CD4-positive, alpha-beta T cell treated with Interleukin-10 for 1 hour (primary cell): Measurements from ENCODE around the gene CDK7.
"Not testable (repeated sequence)": the region's sequence is repeated elsewhere in the genome, so short reads cannot be mapped to it uniquely, and the experiment has no call there.

ENCODE experiments used
- DNase-seq: peaks from one replicate; pipeline ENCODE4 v3.0.0-alpha.2; 2020

CDK7 gene

DNA sequence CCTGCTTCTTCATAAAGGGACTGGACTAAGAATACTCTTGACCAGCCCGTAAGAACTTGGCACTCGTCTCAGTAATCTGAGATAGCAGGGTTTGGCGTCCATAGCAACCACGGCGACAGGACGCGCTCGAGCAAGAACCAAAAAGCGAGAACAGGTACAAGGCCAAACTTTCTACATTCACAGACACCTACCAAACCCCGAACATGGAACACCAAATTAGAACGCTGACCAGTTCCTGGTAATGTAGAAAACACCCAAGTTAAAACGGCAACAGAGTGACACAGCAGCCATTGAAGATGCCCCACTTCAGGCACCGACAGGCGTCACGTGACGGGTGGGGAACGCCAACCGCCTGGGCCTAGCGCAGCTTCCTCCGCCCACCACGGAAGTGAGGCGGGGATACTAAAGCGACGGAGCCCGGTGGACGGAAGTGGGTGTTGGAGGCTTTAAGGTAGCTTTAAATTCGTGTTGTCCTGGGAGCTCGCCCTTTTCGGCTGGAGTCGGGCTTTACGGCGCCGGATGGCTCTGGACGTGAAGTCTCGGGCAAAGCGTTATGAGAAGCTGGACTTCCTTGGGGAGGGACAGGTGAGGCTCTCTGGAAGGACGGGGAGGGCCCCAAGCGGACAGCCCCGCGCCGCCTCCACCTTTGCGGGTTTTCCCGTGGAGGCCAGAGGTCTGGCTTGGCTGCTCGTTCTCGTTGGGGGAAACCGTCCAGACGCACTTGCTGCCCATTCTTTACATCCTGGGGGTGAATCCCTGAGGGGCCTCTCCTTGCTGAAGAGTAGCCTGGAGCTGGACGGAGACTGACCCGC is at the start of gene CDK7:
Gene CDK7, plus strand, starts transcription at position 430 of the 812 bp plus-strand sequence. Its CDS starts 90 bp downstream, at position 520.
- peak; percentile 90 for DNase-seq

GRCh38 chr5:69187342-69187741 is 47.3 kb upstream of the CDK7 start:
- no peak for DNase-seq

DNA sequence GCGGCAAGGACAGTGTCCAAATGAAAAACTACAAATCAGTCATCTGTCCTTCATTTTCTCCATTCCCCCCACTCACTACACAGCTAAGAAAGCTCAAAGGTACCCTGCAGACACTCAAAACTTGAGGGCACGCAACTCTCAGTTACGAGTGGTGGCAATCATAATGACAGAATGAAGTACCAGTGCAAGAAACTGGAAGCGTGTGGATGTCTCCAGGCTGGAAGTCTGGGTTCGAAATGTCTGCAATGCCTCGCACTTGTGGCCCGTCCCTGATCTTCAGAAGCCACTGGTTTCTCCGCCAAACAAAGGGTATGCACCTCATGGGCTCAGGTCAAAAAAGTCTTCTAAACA is 45.9 kb upstream of the CDK7 start:
- no peak for DNase-seq

- DNase-seq, result peak; percentile 94
Measured at GRCh38 chr5:69189162-69190086, 45.3 kb upstream of the CDK7 start, which contains the start of gene CENPH. Gene CENPH (plus strand): TSS chr5:69189583. CDS start chr5:69189635, 52 bp downstream.

- no peak for DNase-seq
Measured at GRCh38 chr5:69202497-69202896, 32.2 kb upstream of the CDK7 start.

DNA sequence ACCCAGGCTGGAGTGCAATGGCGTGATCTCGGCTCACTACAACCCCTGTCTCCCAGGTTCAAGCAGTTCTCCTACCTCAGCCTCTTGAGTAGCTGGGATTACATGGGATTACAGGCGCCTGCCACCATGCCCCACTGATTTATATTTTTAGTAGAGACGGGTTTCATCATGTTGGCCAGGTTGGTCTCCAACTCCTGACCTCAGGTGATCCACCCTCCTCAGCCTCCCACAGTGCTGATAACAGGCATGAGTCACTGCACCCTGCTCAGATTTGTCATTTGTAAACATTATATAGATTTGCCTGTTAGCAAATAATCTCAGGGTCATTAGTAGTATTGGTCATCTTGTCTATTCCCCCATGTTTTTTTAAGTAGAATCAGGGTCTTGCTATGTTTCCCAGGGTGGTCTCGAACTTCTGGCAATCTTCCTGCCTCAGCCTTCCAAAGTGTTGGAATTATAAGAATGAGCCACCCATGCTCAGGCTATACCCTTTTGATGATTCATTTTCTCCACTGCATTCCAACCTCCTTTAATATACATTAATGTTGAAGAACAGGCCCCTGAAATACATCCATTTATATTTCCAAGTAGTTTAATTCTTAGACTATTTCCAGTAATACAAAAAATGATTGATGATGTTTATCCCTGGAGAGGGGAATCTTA is 28.0 kb upstream of the CDK7 start:
- no peak for DNase-seq

GRCh38 chr5:69209602-69210001 is 25.1 kb upstream of the CDK7 start:
- no peak for DNase-seq

- DNase-seq, result no peak
Measured at GRCh38 chr5:69211200-69211599, 23.5 kb upstream of the CDK7 start.

- DNase-seq, result peak; percentile 20
Measured at GRCh38 chr5:69212022-69212421, 22.7 kb upstream of the CDK7 start.

DNA sequence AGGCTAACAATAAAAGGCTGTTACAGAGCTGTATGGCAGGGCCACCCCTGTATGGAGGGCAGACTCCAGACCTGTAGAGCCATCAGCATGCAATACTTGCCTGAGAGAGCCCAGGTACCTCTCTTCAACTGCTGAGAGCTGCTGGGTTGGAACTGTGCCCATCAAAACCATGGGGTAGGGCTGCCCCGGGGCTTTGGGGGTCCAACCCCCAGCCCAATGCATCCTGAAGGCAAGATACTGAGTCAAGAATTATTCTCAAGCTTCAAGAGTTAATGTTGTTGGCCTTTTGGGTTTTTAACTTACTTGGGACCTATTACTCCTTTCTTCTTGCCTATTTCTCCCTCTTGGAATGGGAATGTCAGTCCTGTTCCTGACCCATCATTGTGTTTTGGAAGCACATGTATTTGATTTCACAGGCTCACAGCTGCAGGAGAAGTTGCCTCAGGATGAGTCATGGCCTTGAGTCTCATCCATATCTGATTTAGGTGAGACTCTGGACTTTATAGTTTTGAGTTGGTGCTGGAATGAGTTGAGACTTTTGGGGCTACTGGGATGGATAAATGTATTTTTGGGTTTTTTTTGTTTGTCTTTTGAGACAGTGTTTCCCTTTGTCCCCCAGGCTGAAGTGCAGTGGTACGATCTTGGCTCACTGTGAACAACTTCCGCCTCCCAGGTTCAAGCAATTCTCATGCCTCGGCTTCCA is 21.0 kb upstream of the CDK7 start:
- no peak for DNase-seq

- no peak for DNase-seq
Measured at GRCh38 chr5:69217151-69217511, 17.6 kb upstream of the CDK7 start.

DNA sequence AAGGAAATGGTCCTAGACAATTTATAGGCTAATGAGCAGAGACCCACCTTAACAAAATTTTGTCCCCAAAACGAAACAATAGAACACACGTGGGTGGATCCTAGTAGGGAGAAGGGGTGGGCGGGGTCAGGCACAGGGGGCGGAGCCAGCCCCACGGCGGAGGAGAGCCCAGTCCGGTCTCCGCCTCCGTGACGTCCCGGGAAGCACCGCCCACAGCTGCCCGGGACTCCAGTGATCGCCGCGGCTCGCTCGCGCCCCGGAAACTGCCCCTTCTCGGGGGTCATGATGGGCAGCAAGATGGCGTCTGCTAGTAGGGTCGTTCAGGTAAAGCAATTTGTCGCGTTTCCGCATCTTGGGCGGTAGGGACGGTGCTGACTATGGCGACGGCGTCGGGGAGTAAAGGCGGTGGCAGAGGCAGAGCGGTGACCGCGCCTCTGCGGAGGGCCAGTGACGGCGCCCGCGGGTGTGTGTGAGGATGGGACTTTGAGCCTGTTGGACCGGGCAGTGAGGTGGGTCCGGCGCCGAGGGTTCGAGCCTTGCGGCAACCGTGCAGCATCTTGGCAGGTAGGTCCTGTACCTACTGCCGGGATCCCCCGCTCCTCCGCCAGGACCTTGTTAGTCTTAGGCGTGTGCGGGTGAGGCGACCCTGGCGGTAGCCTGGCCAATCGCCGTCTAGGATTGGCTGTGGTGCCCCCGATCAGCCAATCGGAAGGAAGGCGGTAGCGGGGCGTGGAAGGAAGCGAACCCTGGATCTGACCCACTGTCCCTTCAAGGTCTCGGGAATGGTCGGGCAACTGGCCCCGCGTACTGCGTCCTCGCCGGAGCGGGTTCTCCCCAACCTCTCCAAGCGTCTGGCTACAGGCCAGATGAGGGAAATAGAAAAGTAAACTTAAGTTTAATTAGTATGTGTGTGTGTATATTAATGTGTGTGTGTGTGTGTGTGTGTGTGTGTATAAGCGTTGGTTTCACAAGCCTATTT is 16.8 kb upstream of the CDK7 start:
- peak; percentile 96 for DNase-seq

DNA sequence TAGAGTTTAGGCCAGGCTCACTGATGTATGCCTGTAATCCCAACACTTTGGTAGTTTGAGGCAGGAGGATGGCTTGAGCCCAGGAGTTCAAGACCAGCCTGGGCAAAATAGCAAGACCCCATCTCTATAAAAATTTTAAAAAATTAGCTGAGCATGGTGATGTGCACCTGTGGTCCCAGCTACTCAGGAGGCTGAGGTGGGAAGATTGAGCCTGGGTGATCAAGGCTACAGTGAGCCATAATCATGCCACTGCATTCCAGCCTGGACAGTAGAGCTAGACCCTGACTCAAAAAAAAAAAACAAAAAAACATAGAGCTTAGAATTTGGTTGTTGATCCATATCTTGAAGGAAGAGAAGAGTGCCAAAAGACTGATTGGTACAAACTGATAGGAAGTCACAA is 14.7 kb upstream of the CDK7 start:
- no peak for DNase-seq

- DNase-seq, result not testable (repeated sequence)
Measured at GRCh38 chr5:69220371-69220770, 14.3 kb upstream of the CDK7 start.

GRCh38 chr5:69220833-69221232 is 13.9 kb upstream of the CDK7 start:
- DNase-seq, result not testable (repeated sequence)

GRCh38 chr5:69224520-69224919 is 10.2 kb upstream of the CDK7 start:
- no peak for DNase-seq

DNA sequence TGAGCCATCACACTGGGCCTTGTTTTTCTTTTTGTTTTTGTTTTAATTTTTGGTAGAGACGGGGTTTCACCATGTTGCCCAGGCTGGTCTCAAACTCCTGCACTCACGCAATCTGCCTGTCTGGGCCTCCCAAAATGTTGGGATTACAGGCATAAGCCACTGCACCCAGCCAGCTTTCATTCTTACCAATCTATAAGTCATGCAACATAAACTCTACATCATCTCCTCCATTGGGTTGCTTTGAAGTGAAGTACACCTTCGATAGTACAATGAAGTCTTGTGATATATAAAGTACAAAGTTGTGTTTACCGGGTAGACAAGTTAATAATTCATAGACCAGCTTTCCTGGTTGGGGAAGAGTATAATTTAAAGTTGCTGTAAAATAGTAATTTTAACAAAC is 8.8 kb upstream of the CDK7 start:
- DNase-seq, result no peak

- no peak for DNase-seq
Measured at GRCh38 chr5:69230181-69230580, 4.5 kb upstream of the CDK7 start.

DNA sequence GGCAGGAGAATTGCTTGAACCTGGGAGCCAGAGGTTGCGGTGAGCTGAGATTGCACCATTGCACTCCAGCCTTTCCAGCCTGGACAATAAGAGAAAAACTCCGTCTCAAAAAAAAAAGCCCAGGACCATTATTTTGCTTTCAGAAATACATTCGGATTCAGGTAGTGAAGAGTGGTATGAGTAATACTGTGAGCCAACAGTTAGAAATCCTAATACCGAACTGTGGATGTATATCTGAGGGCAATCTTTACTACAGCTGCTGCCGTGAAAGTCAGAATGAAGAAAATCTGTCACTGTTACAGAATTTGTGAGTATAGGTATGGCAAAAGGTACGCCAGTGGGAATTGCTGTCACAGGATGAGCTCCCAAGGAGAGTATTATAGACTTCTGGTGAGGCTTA is 3.4 kb upstream of the CDK7 start:
- DNase-seq, result no peak

GRCh38 chr5:69231851-69232250 is 2.8 kb upstream of the CDK7 start:
- DNase-seq, result no peak

DNA sequence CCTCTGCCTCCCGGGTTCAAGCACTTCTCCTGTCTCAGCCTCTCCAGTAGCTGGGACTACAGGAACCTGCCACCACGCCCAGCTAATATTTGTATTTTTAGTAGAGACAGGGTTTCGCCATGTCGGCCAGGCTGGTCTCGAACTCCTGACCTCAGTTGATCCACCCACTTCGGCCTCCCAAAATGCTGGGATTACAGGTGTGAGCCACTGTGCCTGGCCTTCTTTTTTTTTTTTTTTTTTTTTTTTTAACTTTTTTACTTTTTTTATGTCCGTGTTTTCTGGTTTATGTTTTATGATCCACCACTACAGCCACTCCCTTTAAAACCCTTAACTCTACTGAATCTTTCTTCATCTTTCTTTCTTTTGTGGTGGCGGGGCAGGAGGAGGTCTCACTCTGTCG is 2.0 kb downstream of the CDK7 start:
- DNase-seq, result not testable (repeated sequence)

DNA sequence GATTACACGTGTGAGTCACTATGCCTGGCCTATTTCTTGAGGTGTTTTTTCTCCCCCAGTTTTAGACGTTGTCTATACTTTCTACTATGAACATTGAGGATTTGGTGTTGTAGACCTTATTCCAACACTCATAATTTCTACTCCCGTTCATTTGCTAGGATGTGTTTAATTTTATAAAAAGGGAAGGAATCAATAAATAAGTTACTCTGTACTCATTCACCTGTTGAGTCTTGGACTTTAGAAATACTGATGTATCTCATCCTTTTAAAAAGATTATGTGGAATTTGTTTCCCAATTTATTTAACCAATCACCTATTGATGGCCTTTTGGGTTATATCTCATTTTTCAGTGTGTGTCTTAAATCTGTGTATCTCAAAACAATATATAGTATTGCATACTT is 3.2 kb downstream of the CDK7 start:
- DNase-seq, result no peak
